NCI-H1930 (cell line): ENCODE results near the gene SLC39A3.

ENCODE experiments used
- DNase-seq, 2 experiments: peaks; one replicate each; lab custom pipeline; 2025; lab: John Stamatoyannopoulos, UW

The SLC39A3 gene

DNA sequence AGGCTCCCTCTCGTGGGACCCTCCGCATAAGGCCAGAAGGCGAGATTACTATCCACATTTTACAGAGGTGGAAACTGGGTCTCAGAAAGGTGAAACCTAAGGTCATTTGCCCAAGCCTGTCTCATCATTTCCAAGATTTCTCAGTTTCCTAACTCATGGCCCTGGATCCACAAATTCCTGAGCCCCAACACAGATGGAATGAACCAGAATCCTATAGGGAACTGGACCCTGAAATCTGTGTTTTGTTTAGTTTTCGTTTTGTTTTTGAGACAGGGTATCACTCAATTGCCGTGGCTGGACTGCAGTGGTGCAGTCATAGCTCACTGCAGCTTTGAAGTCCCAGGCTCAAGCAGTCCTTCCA lies 36.8 kb downstream of the SLC39A3 start:
- no peak for DNase-seq

- DNase-seq = peak; percentile 50 to 73
Measured at GRCh38 chr19:2702170-2703076, 37.4 kb downstream of the SLC39A3 start, which contains the start of gene GNG7. TSS of gene GNG7 (minus strand) at chr19:2702694. CDS start at chr19:2520688, 182,006 bp downstream.

DNA sequence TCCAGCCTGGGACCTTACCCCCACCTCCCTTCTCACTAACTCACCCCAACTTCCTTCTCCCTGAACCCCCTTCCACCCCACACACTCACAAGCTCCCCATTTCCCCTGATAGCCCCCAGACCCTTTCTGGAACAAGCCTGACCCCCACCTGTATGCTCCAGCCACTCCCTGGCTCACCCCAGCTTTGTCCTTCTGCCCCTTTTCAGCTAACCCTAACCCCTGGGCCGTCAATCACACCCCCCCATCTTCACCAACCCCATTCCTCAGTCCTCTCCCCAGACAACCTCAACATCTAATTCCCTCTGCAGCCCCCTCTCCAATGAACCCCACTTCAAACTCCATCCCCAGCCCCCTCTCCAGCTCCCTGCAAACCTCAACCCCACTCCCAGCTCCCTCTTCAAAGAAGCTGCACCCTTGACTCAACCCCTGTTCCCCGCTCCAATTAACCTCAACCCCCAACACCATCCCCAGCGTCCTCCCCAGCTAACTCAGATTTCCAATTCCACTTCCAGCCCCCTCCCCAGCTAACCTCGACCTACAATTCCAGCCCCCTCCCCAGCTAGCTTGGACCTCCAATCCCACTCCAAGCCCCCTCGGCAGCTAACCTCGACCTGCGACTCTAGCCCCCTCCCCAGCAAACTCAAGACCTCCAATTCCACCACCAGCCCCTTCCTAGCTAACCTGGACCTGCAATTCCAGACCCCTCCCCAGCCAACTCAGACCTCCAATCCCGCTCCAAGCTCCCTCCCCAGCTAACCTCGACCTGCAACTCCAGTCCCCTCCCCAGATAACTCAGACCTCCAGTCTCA lies 38.3 kb downstream of the SLC39A3 start:
- no peak for DNase-seq

- no peak for DNase-seq
Measured at GRCh38 chr19:2700660-2701360, 39.0 kb downstream of the SLC39A3 start.

DNA sequence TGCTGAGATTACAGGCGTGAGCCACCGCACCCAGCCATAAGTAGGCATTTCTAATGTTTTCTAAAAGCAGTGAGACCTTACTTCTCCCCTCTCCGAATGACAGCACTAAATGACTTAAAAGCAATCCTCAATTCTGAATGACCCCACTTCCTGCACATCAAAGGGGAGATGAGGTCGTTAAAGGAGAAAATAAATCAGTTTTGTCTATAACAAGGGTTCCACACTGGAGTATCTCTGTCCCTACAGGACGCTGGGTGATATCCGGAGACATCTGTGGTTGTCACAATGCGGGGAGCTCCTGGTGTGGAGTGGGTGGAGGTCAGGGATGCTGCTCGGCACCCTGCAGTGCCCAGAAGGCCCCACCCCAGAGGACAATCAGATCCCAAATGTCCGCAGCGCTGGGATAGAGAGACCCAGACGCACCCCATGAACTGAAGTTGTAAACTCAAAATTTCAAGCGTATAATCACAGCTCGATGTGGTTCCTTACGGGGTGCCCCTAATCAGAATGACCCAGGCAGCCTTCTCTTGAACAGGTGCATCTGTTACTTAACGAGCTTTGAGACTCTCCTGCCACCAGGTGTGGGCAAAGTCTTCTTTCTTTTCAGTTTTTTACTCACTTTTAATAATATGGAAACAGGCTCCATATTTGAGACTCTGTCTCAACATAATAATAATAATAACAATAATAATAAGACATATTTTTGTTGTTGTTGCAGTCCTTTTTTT lies 40.2 kb downstream of the SLC39A3 start:
- DNase-seq = no peak

DNA sequence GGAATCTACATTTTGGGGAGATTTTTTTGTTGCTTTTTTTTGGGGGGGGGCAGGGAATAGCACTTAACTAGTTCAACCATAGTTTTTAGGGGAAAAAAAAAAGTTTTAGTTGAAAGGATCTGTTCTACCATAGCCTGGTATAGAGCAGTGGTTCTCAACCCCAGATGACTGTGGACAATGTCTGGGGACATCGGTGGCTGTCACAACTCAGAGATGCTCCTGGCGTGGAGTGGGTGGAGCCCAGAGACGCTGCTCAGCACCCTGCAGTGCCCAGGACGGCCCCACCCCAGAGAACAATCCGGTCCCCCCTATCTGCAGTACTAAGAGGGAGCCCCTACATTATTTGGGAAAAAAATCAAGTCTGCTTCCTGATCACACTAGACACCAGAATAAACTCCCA lies 45.6 kb downstream of the SLC39A3 start:
- no peak for DNase-seq

- DNase-seq = no peak
Measured at GRCh38 chr19:2693492-2694160, 46.2 kb downstream of the SLC39A3 start.

DNA sequence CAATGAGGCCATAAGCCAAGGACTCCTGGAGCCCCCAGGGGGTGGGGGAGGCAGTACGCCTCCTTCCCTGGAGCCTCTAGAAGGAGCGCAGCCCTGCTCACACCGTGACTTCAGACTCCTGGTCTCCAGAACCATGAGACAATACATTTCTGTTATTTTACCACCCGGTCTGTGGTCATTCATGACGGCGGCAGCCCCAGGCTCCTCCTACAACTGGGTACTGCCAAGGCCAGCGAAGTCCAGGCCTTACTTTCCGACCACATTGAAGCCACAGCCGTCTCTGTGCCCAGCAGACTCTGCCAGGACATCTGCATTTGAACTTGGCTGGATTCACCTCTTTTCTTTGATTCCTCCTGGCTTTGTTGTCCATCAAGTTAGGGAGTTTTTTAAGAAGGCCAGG lies 47.9 kb downstream of the SLC39A3 start:
- no peak for DNase-seq

GRCh38 chr19:2690856-2691255 lies 49.0 kb downstream of the SLC39A3 start:
- no peak for DNase-seq

GRCh38 chr19:2686360-2686759 lies 53.5 kb downstream of the SLC39A3 start:
- no peak for DNase-seq

- no peak for DNase-seq
Measured at GRCh38 chr19:2685204-2685704, 54.6 kb downstream of the SLC39A3 start.

DNA sequence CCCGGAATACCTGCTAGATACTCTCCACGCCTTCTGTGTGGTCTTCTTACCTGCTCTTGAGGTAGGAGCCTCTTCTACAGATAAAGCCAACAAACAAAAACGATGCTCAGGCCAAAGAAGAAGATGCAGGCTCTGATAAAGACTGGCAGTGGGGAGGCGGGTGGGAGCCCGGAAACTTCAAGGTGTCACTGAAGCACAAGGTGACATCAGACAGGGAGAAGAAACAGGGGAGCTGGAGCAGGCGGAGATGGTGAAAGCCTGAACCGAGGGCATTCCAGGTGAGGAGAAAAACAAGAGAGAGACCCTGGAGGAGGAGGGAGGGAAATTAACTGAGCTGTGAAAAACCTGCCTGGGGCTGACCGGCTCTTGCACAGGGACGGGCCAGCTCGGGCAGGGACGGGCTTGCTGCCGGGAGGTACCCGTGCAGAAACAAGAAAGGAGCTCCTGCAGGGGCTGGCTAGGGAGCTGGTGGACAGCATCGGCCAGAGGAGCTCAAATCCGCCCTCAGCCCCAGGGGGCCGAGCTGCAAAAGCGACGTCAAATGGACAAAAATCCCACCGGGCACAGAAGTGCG lies 56.3 kb downstream of the SLC39A3 start:
- DNase-seq = no peak
